Chondrocyte (in vitro differentiated cells): ENCODE measurements around the gene TFDP1. TPM values are rescaled to one million over a fixed set of nuclear protein-coding genes. Genes with fewer than 3 reads are reported as not detected.

ENCODE experiments used
- DNase-seq: peaks from one replicate; pipeline ENCODE4 v3.0.0; 2021; ENCODE audit warnings: mixed read lengths, low spot score
- H3K27ac Mint-ChIP-seq: one replicate; pipeline ENCODE4 v1.8.0; 2021; ENCODE audit warnings: mild to moderate bottlenecking, moderate library complexity, mixed read lengths; ENCODE audit not compliant: unreplicated experiment
- H3K27me3 Mint-ChIP-seq: 2 replicates; pipeline ENCODE4 v1.8.0; 2021; ENCODE audit warnings: low read depth, mixed read lengths
- H3K36me3 Mint-ChIP-seq: 2 replicates; pipeline ENCODE4 v1.8.0; 2021; ENCODE audit warnings: low read depth, mixed read lengths
- H3K4me1 Mint-ChIP-seq: 2 replicates; pipeline ENCODE4 v1.8.0; 2021; ENCODE audit warnings: low read depth, mild to moderate bottlenecking, mixed read lengths
- H3K4me3 Mint-ChIP-seq: one replicate; pipeline ENCODE4 v1.8.0; 2021; ENCODE audit warnings: mild to moderate bottlenecking, moderate library complexity, mixed read lengths; ENCODE audit not compliant: unreplicated experiment
- H3K9me3 Mint-ChIP-seq: 2 replicates; pipeline ENCODE4 v1.8.0; 2021; ENCODE audit warnings: low read depth, mixed read lengths
- CTCF ChIP-seq: fragments of 200-600 bp; sonication (generic); IDR thresholded peaks from 2 replicates; pipeline ENCODE4 v1.5.0; 2021; ENCODE audit warnings: antibody characterized with exemption, mild to moderate bottlenecking, moderate library complexity
- total RNA-seq: library from RNA; stranded (reverse); gene quantifications from 3 replicates; pipeline ENCODE4 v1.2.1, GENCODE V29; 2021

Gene TFDP1
- total RNA-seq, 1 donor from 2014 or later, result 54.3 TPM

- H3K4me3 Mint-ChIP-seq, result no peak overlapping the region
- no peaks in the 10 kb centered on the region for H3K36me3 Mint-ChIP-seq
- DNase-seq, result no peak
- peaks cover 44% of the 10 kb centered on the region for H3K4me1 Mint-ChIP-seq
- no peaks in the 10 kb centered on the region for H3K9me3 Mint-ChIP-seq
- no peak for TF ChIP-seq CTCF
- no peaks in the 10 kb centered on the region for H3K27me3 Mint-ChIP-seq
- H3K27ac Mint-ChIP-seq, result no peak overlapping the region
Observed at GRCh38 chr13:113650275-113650674, 65.7 kb downstream of the TFDP1 start.

- no peaks in the 10 kb centered on the region for H3K27me3 Mint-ChIP-seq
- DNase-seq, result no peak
- no peaks in the 10 kb centered on the region for H3K9me3 Mint-ChIP-seq
- H3K4me3 Mint-ChIP-seq, result no peak overlapping the region
- H3K27ac Mint-ChIP-seq, result no peak overlapping the region
- no peak for TF ChIP-seq CTCF
- H3K36me3 Mint-ChIP-seq, result no peaks in the 10 kb centered on the region
- H3K4me1 Mint-ChIP-seq, result peaks cover 43% of the 10 kb centered on the region
Observed at GRCh38 chr13:113650731-113651148, 66.2 kb downstream of the TFDP1 start.

GRCh38 chr13:113651511-113652403, 67.2 kb downstream of the TFDP1 start:
- Mint-ChIP-seq H3K36me3 (no peaks in the 10 kb centered on the region), H3K9me3 (no peaks in the 10 kb centered on the region), H3K4me3 (no peak overlapping the region), H3K27ac (no peak overlapping the region), H3K27me3 (no peaks in the 10 kb centered on the region), H3K4me1 (peaks cover 33% of the 10 kb centered on the region)
- DNase-seq, result peak; percentile 86
- no peak for TF ChIP-seq CTCF

- H3K27ac Mint-ChIP-seq, result no peak overlapping the region
- H3K9me3 Mint-ChIP-seq, result no peaks in the 10 kb centered on the region
- H3K4me1 Mint-ChIP-seq, result peaks cover 24% of the 10 kb centered on the region
- no peaks in the 10 kb centered on the region for H3K27me3 Mint-ChIP-seq
- TF ChIP-seq CTCF, result no peak
- no peak for DNase-seq
- no peaks in the 10 kb centered on the region for H3K36me3 Mint-ChIP-seq
- no peak overlapping the region for H3K4me3 Mint-ChIP-seq
Observed at GRCh38 chr13:113652404-113653263, 68.1 kb downstream of the TFDP1 start.
